A673 (cell line): ENCODE data around the gene SERPINA6.

Experiments
- EZH2 ChIP-seq: fragments of 200-600 bp; sonication (generic); IDR thresholded peaks from 2 replicates; pipeline ENCODE4 v1.6.1; 2017; ENCODE audit warnings: borderline replicate concordance, low read depth, mild to moderate bottlenecking, mixed read lengths, antibody characterized with exemption, low read length; ENCODE audit not compliant: poor library complexity, severe bottlenecking
- TF ChIP-seq, protein P1 (sequence below): fragments of 300-800, 200-600 bp; sonication (generic); conservative IDR thresholded peaks from 2 replicates; pipeline ENCODE4 v1.5.1; 2017; ENCODE audit warnings: low read depth, mild to moderate bottlenecking, antibody characterized with exemption, low read length, moderate library complexity, mixed read lengths

DNA sequence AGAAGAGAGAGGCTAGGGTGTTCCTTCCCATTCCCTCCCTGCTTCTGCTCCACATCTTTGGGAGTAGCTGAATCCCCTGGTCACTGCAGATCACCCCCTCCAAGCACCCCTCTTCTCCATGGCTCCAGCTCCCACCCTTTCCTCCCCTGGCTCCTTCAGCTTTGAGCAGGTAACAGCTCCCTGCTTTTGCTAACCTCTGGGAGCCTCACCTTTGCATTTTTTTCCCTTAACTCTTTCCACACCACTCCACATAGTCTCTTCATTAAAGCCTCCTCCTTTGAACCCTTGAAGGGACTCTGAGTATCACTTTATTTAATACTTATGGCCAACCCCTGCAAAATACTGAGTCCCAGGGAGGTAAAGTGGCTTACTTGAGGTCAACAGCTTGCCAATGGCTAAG, 25.7 kb upstream of the SERPINA6 start:
- TF ChIP-seq, protein P1, sequence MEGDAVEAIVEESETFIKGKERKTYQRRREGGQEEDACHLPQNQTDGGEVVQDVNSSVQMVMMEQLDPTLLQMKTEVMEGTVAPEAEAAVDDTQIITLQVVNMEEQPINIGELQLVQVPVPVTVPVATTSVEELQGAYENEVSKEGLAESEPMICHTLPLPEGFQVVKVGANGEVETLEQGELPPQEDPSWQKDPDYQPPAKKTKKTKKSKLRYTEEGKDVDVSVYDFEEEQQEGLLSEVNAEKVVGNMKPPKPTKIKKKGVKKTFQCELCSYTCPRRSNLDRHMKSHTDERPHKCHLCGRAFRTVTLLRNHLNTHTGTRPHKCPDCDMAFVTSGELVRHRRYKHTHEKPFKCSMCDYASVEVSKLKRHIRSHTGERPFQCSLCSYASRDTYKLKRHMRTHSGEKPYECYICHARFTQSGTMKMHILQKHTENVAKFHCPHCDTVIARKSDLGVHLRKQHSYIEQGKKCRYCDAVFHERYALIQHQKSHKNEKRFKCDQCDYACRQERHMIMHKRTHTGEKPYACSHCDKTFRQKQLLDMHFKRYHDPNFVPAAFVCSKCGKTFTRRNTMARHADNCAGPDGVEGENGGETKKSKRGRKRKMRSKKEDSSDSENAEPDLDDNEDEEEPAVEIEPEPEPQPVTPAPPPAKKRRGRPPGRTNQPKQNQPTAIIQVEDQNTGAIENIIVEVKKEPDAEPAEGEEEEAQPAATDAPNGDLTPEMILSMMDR: no peak
- no peak for TF ChIP-seq EZH2
